RCC 7860 (cell line): Measurements from ENCODE around the gene PAK6.

ENCODE experiments used
- DNase-seq: peaks from one replicate; pipeline ENCODE4 v3.0.0-alpha.2; 2015; ENCODE audit warnings: low spot score
- FAIRE-seq: peaks from 2 replicates; lab custom pipeline; 2012; peaks lifted over from hg19 to GRCh38; lab: Jason Lieb, UNC

PAK6 gene

DNA sequence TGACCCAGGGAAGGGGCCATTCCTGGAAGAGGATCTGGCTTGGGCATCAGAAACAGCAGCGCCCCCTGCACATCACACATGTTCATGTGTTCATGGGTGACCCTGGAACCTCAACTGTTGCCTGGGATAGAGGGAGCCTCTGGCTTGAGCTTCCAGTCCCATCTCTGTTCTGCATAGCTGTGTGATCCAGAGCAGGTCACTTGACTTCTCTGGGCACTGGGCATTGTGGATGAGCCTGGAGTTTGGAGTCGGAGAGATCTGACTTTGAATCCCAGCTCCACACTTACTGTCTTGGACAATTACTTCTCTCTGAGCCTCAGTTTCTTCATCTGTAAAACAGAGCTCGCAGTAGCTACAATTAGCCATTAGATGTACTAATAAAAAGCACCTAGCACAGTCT lies 15.6 kb downstream of the PAK6 start:
- DNase-seq: no peak
- no peak for FAIRE-seq

DNA sequence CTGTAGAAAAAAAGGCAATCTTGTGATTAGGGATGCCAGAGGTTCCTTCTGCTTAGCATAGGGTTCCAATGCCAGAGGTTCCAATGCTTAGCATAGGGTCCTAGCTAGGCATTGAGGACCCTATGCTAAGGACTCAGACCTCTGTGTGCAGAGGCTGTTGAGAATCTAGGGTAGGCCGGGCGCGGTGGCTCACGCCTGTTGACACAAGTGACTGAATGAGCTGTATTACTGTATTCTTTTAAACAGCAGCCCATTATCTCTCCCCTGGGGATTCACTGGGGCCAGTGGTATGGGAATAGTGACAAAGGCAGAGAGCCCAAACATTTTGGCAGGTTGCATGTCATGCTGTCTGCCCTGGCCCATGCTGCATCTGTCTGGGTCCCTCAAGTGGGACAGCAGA lies 16.2 kb downstream of the PAK6 start:
- DNase-seq: no peak
- FAIRE-seq: no peak

DNA sequence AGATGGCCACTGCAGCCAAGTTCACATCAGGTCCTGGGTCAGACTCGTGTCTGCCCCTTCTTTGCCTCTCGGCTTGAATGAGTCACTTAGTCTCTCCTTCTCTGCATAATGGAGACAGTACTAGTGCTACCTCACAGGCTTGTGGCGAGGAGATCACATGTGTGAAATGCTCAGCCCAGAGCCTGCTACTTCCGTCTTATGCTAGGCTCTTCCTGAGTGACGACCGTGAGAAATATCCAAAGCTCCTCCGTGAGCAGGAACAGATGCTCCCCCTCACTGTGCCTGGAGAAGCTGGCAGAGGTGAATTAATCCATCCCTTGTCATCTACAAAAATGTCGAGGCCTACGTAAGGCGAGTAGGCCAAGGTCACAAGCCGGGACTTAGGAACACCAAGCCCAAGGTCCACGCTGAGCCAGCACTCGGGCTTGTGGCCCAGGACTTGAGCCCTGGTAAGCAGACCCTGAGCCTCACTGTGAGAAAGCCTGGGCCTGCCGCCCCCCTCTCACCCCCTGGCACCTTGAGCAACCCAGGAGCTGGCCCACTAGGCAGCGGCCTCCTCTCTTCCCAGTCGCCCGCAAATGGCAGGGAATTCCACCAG lies 17.9 kb downstream of the PAK6 start:
- DNase-seq: no peak
- FAIRE-seq: no peak

DNA sequence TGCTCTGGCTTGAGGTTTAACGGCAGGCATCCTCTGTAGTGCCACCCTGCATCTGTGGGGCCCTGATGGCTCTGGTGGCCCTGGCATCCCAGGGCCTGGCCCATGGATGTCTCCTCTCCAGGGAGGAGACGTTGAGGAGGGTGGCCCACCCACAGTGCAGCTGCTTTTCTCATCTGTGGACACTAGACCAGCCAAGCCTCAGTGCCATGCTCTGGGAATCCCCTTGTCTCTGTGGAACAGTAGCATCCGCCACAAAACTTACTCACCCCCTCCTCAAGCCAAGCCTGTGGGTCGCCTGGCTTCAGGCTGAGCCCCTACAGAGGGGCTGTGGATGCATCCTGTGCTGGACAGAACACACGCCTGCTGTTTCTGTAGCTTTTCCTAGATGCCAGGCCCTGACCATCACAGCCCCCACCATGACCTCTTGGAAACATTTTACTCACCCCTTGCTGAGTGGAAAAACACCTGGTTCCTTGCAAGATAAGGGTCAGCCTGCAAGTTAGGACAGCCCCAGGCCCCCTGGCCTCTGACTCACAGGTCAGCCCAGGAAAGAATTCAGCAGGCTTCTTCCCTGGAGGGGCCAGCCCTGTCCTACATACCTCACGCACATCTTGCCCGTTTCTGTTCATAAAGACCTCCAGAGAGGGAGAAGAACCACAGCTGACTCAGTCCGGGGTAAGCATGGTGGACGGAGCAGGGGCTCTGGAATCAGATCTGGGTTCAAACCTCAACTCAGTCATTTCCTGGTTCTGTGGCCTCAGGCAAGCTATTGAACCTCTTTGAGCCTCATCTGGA lies 19.0 kb downstream of the PAK6 start:
- FAIRE-seq (no peak), DNase-seq (no peak)

DNA sequence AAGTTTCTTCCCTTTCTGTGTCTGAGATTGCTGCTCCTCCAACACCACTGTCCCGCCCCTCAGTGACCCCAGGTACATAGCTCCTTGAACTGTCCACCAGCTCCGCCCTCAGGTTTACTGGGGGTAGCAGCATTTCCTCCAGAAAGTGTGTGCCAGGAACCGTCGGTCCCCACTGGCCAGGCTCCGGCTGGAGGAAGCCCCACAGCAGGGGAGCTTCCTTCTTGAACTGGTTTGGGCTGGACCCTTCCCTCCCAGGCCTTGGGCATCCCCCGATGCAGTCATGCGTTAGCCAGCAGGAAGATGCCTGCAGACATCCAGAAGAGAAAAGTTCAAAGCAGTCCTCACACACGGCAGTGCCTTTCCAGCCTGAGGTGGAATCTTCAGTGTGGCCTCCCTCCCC lies 19.7 kb downstream of the PAK6 start:
- DNase-seq (no peak), FAIRE-seq (no peak)

DNA sequence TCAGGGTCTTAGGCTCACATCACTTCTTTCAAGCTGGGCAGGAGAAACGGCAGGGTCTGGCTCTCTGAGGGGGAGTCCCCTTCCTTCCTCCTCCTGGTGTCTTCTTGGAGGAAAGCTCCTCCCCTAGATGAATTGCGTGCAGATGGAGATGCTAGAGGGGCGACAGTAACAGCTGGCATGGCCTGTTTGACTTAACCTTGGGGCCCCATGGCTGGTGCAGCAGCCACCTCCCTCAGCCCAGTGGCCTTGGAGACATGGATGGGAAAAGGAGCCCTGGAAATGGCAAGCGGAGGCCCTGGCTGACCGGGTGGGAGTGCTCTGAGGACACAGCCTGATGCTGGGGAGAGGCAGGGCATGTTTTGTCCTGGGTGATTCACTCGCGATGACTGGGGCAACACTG lies 20.2 kb downstream of the PAK6 start:
- DNase-seq (no peak), FAIRE-seq (no peak)

DNA sequence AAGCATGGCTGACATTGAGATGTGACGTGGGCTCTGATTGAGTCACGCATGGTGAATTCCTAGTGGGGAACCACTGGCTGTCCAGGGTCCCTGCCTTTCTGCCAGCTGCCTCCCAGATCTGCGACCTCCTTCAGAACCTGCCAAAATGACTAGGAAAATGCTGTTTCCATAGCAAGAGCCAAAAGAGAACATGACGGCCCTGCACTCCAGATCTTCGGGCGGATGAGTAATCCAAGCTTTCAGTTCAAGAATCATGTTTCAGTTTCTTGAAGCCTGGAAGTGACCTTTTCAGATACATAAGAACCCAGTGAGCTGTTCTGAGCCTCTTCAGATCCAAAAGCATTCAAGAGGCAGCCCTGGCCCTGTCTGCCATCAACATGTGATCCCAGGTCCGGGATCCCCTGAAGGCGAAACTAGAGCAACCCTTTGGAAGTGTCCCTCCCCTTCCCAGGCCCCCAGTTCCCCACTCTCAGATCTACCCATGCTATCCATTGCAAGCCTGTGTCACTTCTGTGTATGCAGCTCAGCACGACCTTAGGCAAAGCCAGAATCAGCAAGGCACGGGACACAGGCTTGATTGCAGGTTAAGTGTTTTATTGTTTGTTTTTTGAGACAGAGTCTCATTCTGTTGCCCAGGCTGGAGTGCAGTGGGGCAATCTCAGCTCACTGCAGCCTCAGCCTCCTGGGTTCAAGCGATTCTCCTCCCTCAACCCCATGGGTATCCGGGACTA lies 24.3 kb downstream of the PAK6 start:
- DNase-seq: no peak
- no peak for FAIRE-seq

DNA sequence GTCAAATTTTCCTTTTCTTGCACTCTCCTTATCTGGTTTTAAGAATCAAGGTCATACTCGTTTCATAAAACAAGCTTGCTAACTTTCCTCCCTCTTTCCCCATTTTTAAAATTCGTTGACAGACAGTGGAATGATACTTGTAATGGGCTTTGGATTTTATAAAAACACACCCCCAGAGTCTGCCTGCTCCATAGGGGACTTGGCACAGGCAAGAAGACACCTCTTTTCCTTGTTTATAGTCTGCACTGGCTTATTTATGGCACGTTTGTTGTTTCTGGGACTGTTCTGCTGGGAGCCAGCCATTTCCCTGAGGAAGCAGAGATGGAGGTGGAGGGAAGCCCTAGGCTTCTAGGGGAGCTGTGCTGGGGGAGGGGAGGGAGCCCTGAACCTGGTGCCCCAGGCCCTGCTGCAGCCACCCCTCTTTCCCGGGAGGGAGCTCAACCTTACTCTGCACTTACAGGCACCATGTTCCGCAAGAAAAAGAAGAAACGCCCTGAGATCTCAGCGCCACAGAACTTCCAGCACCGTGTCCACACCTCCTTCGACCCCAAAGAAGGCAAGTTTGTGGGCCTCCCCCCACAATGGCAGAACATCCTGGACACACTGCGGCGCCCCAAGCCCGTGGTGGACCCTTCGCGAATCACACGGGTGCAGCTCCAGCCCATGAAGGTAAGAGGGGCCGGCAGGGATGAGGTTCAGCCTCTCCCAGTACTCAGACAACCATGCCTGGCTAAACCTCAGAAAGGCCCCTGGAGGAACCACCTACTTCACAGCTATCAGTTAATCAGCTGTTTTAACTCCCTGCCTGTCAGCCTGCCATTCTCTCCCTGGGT lies 25.7 kb downstream of the PAK6 start:
- FAIRE-seq (no peak), DNase-seq (no peak)

DNA sequence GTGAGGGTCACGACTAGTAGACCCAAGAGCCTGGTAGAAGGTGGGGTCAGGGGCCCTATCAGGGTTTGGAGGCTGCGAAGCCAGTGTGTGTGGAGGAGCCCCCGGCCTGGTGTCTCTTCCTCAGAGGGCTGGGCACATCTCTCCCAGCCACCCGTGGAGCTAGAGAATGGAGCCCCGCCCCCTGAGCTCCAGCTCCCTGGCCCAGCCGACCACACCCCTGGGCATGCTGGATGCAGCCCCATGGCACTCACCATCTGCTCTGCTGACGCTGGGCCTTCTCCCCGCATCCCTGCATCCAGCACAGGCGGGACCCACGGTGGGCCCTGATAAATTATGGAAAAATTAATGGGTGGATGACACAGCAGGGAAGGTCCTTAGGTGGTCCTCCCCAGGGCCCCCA lies 26.5 kb downstream of the PAK6 start:
- DNase-seq: no peak
- FAIRE-seq: no peak

DNA sequence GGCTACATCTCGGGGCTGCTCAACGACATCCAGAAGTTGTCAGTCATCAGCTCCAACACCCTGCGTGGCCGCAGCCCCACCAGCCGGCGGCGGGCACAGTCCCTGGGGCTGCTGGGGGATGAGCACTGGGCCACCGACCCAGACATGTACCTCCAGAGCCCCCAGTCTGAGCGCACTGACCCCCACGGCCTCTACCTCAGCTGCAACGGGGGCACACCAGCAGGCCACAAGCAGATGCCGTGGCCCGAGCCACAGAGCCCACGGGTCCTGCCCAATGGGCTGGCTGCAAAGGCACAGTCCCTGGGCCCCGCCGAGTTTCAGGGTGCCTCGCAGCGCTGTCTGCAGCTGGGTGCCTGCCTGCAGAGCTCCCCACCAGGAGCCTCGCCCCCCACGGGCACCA lies 27.0 kb downstream of the PAK6 start:
- no peak for DNase-seq
- FAIRE-seq: no peak

DNA sequence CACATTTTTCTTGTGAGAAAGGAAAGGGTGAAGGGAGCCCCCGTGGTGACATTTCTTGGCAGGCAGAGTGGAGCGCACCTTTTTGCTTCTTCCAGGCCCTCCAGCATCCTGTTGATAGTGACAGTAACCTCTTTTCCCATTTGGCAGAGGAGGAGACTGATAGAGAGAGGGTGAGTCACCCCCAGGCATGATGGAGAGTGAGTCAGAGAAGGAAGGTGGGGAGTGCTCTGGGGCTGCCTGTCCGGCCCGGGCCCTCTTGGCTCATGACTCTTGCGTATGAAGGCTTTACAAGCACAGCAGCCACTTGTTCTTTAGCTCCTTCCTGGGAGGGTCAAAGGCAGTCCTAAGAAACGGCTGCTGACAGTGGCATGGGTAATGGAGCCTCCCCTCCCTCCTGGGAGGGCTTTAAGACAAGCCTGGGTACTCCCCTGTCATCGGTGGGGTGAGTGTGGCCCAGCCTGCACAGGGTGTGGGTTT lies 28.0 kb downstream of the PAK6 start:
- peak; percentile 92 for DNase-seq
- peak; percentile 88 for FAIRE-seq

DNA sequence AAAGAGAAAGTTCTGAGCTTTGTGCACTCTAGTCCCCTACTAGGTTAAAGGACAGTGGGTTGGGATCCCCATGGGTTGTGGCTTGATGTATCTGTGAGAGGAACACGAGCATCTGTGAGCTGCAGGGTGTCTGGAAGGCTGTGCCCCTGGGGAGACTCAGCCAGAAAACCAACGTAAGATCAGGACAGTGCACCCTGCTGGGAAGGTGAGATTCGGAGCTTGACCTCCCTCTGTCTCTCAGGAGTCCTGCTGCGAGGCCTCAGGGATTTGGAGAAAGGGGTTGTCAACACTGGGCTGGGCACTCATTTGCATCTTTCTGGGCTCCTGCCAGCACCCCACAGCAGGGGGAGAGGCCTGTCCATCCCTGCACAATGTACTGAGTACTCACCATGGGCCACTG lies 28.8 kb downstream of the PAK6 start:
- FAIRE-seq (no peak), DNase-seq (no peak)

DNA sequence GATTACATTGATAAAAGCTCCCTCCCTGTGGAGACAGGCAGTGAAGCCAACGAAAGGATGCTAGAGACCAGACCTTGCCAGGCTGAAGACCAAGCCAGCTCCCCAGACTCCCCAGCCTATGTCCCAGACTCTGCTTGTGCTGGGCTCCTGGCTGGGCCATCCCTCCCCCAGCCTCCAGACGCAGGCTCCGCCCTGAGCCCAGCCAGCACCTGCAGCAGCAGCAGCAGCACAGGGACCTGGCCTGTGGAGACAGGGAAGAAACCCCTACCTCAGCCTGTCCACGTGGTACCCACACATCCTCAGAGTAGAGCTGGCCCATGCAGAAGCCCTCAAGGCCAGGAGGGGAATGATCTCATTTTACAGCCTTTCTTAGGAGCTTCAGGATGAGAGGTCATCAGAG lies 30.7 kb downstream of the PAK6 start:
- FAIRE-seq: no peak
- DNase-seq: no peak

DNA sequence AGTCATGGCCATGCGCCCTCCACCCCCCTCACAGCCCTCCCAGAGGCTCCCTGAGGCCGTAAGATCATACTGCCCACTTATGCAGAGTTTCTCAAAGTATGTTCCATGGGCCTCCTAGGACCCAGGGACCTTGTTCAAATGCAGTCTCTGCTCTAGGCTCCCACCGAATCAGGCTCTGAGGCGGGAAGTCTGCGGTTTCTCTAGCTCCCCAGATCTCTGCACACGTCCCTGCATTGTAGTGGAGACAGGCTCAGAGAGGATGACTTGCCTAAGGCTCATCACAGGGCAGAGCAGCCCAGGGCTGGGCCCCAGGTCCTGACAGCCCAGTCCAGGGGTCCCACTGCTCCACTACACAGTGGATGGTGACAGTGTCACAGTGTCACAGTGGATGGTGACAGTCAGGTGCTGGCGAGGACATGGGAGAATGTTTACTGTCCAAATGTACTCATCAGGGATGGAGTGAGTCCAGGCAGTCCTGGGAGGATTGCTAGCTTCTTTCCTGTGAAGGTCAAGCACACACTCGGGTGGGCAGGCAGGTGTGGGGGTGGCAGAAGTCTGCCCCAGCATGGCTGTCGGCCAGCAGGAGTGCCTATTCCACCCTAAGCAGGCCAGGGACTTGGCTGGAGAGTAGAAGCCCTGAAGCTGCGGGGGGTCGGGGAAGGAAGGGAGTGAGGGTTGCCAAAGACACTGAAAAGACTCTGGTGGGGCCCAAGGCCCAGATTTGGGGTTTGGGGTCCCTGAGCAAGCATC lies 31.6 kb downstream of the PAK6 start:
- DNase-seq: no peak
- no peak for FAIRE-seq

DNA sequence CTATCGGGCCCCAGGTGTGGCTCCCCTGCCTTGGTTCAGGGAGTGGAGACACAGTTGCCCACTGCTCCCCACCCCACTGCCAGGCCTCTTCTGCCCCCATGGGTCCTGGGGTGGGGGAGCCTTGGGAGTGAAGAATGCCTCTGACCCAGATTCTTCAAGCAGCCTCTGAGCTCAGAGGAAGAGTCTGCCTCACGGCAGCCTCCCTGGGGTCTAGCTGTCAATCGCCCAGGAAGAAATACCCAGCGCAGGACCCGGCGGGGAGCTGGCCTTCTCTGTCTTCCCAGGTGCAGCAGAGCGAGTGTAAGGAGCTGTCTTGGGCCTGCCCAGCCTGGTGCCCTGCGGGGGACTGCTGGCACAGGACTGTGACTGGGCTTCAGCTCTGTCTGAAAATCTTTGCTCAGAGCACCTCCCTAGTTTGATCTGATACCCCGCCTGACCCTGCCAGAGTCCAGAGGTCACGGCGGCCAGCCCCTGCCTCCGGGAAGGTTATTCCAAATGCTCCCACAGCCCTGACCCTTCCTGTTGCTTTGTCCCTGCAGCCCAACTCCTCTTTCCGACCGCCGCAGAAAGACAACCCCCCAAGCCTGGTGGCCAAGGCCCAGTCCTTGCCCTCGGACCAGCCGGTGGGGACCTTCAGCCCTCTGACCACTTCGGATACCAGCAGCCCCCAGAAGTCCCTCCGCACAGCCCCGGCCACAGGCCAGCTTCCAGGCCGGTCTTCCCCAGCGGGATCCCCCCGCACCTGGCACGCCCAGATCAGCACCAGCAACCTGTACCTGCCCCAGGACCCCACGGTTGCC lies 33.0 kb downstream of the PAK6 start:
- FAIRE-seq (no peak), DNase-seq (no peak)

DNA sequence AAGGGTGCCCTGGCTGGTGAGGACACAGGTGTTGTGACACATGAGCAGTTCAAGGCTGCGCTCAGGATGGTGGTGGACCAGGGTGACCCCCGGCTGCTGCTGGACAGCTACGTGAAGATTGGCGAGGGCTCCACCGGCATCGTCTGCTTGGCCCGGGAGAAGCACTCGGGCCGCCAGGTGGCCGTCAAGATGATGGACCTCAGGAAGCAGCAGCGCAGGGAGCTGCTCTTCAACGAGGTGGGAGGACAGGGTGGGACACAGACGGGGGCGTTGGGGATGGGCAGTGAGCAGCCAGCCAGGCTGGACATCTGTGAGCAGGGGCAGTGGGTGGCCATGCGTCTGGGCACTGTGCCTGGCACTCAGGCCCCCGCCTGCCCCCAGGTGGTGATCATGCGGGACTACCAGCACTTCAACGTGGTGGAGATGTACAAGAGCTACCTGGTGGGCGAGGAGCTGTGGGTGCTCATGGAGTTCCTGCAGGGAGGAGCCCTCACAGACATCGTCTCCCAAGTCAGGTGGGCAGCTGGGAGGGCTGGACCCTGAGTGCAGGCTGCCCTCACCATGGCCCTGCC lies 33.7 kb downstream of the PAK6 start:
- DNase-seq: no peak
- no peak for FAIRE-seq

DNA sequence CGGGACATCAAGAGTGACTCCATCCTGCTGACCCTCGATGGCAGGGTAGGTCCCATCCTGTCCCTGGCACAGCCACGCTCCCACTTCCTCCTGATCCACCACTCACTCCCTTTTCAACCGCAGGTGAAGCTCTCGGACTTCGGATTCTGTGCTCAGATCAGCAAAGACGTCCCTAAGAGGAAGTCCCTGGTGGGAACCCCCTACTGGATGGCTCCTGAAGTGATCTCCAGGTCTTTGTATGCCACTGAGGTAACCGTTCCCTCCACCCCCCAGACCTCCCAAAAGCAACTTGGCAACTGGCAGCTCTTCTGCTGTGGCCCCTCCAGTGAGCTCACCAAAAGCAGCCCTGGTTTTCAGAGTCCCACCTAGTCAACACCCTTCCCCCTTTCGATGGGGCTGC lies 34.6 kb downstream of the PAK6 start:
- DNase-seq: no peak
- FAIRE-seq: no peak

DNA sequence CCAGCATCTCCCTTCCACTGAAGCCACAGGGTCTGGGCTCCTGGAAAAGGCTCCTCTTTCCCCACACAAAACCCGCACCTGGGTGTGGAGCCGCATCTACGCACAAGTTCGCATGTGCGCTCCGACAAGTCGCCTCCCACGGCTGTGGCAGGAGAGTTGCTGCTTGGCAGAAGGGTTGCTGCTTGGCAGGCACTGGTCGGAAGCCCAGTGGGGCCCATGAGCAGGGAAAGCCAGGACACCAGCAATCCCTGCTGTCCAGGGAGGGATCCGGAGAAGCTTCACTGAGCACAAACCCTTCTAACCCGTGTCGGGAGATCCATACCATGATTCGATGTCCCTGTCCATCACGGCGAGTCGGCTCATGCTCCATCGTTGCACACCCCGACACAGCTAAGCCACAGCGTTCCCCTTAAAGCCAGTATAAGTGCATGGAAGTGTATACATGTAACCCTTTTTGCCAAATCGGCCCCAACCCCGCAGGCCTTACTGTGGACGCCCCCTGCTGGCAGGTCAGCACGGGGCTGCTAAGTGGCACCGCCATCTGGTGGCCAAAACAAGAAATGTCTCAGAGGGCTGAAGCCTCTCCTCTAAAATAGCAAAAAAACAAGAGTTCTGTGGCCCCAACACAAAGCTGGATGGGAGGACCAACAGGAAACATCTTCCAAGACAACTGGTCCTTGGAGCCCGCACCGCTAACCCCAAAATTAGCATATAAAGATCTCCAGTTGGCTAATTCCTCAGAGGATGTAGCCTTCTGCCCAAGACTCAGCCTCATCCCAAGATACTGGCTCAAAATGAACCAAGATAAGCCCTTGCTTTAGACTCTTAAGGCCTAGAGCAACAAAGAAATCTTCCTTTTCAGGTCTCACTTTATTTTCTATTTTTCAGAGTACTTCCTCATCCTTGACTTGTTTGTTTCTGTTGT lies 35.7 kb downstream of the PAK6 start:
- FAIRE-seq (no peak), DNase-seq (peak; percentile 50)
